CD4-positive, CD25-positive, alpha-beta regulatory T cell (primary cell): ENCODE results near the gene SLC10A7. TPM values are rescaled to one million over a fixed set of nuclear protein-coding genes. Genes with fewer than 3 reads are reported as not detected.

Source experiments
- ATAC-seq, 2 donors: fragments of 150-1000 bp; cut with Tn5 transposase; one replicate each; pipeline ENCODE4 v1.10.0; 2021; ENCODE audit warnings: low read depth in 2 of 2, moderate number of reproducible peaks in 2 of 2, moderate library complexity in 1 of 2
- DNase-seq, 3 donors: peaks; one replicate each; pipeline versions ENCODE4 v3.0.0 to v3.0.0-alpha.2; 2012 to 2022; ENCODE audit warnings: mixed read lengths in 1 of 3
- H3K27ac ChIP-seq: one replicate; pipeline ENCODE4 v1.7.0; 2013; ENCODE audit warnings: mild to moderate bottlenecking, low read length; ENCODE audit not compliant: insufficient read depth, poor library complexity, severe bottlenecking
- H3K27me3 ChIP-seq: one replicate; pipeline ENCODE4 v1.7.0; 2013; ENCODE audit warnings: low read length; ENCODE audit not compliant: control insufficient read depth, insufficient read depth
- H3K36me3 ChIP-seq: one replicate; pipeline ENCODE4 v1.7.0; 2013; ENCODE audit warnings: mild to moderate bottlenecking, low read length, moderate library complexity; ENCODE audit not compliant: control insufficient read depth, insufficient read depth
- H3K4me1 ChIP-seq: 2 replicates; pipeline ENCODE4 v1.7.0; 2013; ENCODE audit warnings: mild to moderate bottlenecking, low read length; ENCODE audit not compliant: insufficient read depth, control insufficient read depth, poor library complexity, severe bottlenecking
- H3K4me3 ChIP-seq: one replicate; pipeline ENCODE4 v1.7.0; 2013; ENCODE audit warnings: low read depth, mild to moderate bottlenecking, low read length, moderate library complexity
- H3K9me3 ChIP-seq, 2 experiments: 1 replicate in 1 of 2; 2 replicates in 1 of 2; pipeline ENCODE4 v1.7.0; 2013; ENCODE audit warnings: low read length in 2 of 2, mild to moderate bottlenecking in 1 of 2, moderate library complexity in 1 of 2; ENCODE audit not compliant: control insufficient read depth in 2 of 2
- H3K27ac Mint-ChIP-seq, 3 donors: one replicate each; pipeline ENCODE4 v1.8.0; 2020 to 2022; ENCODE audit warnings: mild to moderate bottlenecking in 3 of 3, mixed read lengths in 3 of 3, moderate library complexity in 2 of 3
- H3K27me3 Mint-ChIP-seq: one replicate; pipeline ENCODE4 v1.8.0; 2022; ENCODE audit warnings: mild to moderate bottlenecking, mixed read lengths
- H3K36me3 Mint-ChIP-seq: one replicate; pipeline ENCODE4 v1.8.0; 2020; ENCODE audit warnings: mixed read lengths
- H3K4me1 Mint-ChIP-seq, 4 donors: one replicate each; pipeline ENCODE4 v1.8.0; 2020 to 2022; ENCODE audit warnings: mixed read lengths in 4 of 4, mild to moderate bottlenecking in 1 of 4
- H3K4me3 Mint-ChIP-seq, 4 donors: one replicate each; pipeline ENCODE4 v1.8.0; 2020 to 2022; ENCODE audit warnings: mild to moderate bottlenecking in 4 of 4, mixed read lengths in 4 of 4, moderate library complexity in 3 of 4
- H3K9me3 Mint-ChIP-seq, 7 donors: one replicate each; pipeline ENCODE4 v1.8.0; 2020 to 2022; ENCODE audit warnings: mixed read lengths in 7 of 7, mild to moderate bottlenecking in 3 of 7, moderate library complexity in 2 of 7
- polyA plus RNA-seq, 4 donors: library from polyadenylated mRNA; unstranded; fragments of 300-500 nt; fragmentation: Illumina TruSeq; gene quantifications; one replicate each; pipeline ENCODE4 v1.2.3, GENCODE V29; 2021
- total RNA-seq: library from RNA; stranded (reverse); gene quantifications from one replicate; pipeline ENCODE4 v1.2.3, GENCODE V29; 2022

The SLC10A7 gene
- total and polyA plus RNA-seq, 5 donors from 2014 or later, result 8.6 to 24.1 (median 10.4) TPM

DNA sequence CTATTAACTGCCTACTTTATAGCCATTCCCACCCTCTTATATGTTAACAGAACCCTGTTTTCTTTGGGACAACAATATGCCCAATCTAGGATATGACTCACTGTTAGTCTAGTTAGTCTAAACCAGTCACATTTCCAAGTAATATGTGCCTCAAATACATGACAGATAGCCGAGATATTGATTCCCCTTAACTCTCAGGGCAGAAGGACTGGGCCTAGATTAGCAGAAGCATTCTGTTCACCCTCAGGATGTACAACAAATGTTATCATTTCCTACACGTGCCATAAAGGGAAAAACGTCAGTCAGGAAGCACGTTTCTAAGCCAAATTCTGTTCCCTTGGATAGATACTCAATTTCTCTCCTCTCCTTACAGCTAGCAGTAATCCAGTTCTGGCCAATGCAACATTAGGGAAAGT, 114.1 kb downstream of the SLC10A7 start:
- ATAC-seq (no peak), DNase-seq (no peak)
- no peaks in the 10 kb centered on the region for H3K36me3 ChIP-seq
- Mint-ChIP-seq H3K27me3 (no peaks in the 10 kb centered on the region), H3K9me3 (no peaks in the 10 kb centered on the region), H3K27ac (no peak overlapping the region), H3K36me3 (no peaks in the 10 kb centered on the region), H3K4me3 (no peak overlapping the region), H3K4me1 (peaks cover 0 to 4% (median 0%) of the 10 kb centered on the region in 4 donors)
- no peaks in the 10 kb centered on the region for H3K4me1 ChIP-seq
- H3K9me3 ChIP-seq, result no peaks in the 10 kb centered on the region
- no peak overlapping the region for H3K4me3 ChIP-seq
- H3K27me3 ChIP-seq, result no peaks in the 10 kb centered on the region
- no peak overlapping the region for H3K27ac ChIP-seq

GRCh38 chr4:146407257-146407656, 114.5 kb downstream of the SLC10A7 start:
- H3K27ac ChIP-seq, result no peak overlapping the region
- Mint-ChIP-seq H3K27me3 (no peaks in the 10 kb centered on the region), H3K9me3 (no peaks in the 10 kb centered on the region), H3K36me3 (no peaks in the 10 kb centered on the region), H3K4me1 (peaks cover 0 to 4% (median 0%) of the 10 kb centered on the region in 4 donors), H3K4me3 (no peak overlapping the region), H3K27ac (no peak overlapping the region)
- DNase-seq (no peak), ATAC-seq (no peak)
- H3K4me3 ChIP-seq, result no peak overlapping the region
- no peaks in the 10 kb centered on the region for H3K27me3 ChIP-seq
- no peaks in the 10 kb centered on the region for H3K4me1 ChIP-seq
- H3K36me3 ChIP-seq, result no peaks in the 10 kb centered on the region
- H3K9me3 ChIP-seq, result no peaks in the 10 kb centered on the region

- Mint-ChIP-seq H3K36me3 (no peaks in the 10 kb centered on the region), H3K4me3 (no peak overlapping the region), H3K9me3 (no peaks in the 10 kb centered on the region), H3K27me3 (no peaks in the 10 kb centered on the region), H3K27ac (peak overlapping the region in 1 of 3 donors; percentile 10), H3K4me1 (peaks cover 0 to 6% (median 0%) of the 10 kb centered on the region in 4 donors)
- no peak overlapping the region for H3K4me3 ChIP-seq
- no peaks in the 10 kb centered on the region for H3K9me3 ChIP-seq
- no peak overlapping the region for H3K27ac ChIP-seq
- H3K36me3 ChIP-seq, result no peaks in the 10 kb centered on the region
- DNase-seq, result no peak
- H3K27me3 ChIP-seq, result no peaks in the 10 kb centered on the region
- H3K4me1 ChIP-seq, result no peaks in the 10 kb centered on the region
- no peak for ATAC-seq
These were observed 120.5 kb downstream of the SLC10A7 start for GRCh38 chr4:146401274-146401673.

DNA sequence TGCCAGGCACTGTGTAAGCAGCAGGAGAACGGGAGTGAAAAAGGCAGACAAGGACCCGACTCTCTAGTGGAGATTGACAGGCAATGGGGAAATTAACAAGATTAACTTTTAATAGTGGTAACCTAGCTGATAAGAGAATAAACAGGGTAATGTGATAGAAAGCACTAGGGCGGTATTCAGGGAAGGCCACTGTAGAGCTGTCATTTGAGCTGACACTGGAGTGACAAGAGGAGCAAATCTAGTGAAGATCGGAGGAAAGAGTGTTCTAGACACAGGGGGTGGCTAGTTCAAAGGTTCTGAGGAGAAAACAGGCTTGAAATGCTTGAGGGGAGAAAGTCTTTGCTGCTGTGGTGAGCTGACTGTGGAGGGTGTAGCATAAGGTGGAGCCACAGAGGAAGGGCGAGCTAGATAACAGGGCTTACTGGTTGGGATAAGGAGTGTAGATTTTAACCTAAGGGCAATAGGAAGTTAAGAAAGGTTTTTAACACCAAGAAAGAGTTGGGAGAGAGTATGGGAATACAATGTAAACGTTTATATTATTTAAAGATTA, 122.8 kb downstream of the SLC10A7 start:
- Histone ChIP-seq H3K4me1 (no peaks in the 10 kb centered on the region), H3K27ac (no peak overlapping the region), H3K36me3 (no peaks in the 10 kb centered on the region), H3K4me3 (no peak overlapping the region), H3K9me3 (no peaks in the 10 kb centered on the region), H3K27me3 (no peaks in the 10 kb centered on the region)
- Mint-ChIP-seq H3K36me3 (no peaks in the 10 kb centered on the region), H3K27ac (no peak overlapping the region), H3K4me1 (peaks cover 0 to 6% (median 0%) of the 10 kb centered on the region in 4 donors), H3K27me3 (no peaks in the 10 kb centered on the region), H3K9me3 (no peaks in the 10 kb centered on the region), H3K4me3 (no peak overlapping the region)
- ATAC-seq (no peak), DNase-seq (no peak)

DNA sequence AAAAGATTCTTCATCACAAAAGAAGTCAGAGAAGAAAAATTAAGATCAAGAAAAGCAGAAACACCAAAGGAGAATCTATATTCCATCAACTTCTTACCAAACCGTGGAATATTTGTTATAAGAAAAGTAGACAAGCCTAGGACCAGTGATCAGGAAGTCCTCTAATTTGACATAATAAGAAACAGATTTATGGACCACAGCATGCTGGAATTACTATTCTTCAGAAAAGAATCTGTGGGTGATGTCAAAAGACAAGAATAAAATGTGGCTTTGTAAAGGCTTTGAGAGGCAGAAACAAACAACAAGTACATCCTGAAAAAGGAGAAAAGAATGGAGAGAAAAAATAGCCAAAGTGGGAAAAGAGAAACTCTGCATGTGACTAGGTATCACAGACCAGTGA, 123.3 kb downstream of the SLC10A7 start:
- no peak overlapping the region for H3K4me3 ChIP-seq
- no peak overlapping the region for H3K27ac ChIP-seq
- no peak for DNase-seq
- Mint-ChIP-seq H3K27ac (no peak overlapping the region), H3K4me3 (no peak overlapping the region), H3K27me3 (no peaks in the 10 kb centered on the region), H3K4me1 (peaks cover 0 to 7% (median 0%) of the 10 kb centered on the region in 4 donors), H3K9me3 (no peaks in the 10 kb centered on the region), H3K36me3 (no peaks in the 10 kb centered on the region)
- H3K36me3 ChIP-seq, result no peaks in the 10 kb centered on the region
- H3K27me3 ChIP-seq, result no peaks in the 10 kb centered on the region
- no peak for ATAC-seq
- H3K9me3 ChIP-seq, result no peaks in the 10 kb centered on the region
- H3K4me1 ChIP-seq, result no peaks in the 10 kb centered on the region

DNA sequence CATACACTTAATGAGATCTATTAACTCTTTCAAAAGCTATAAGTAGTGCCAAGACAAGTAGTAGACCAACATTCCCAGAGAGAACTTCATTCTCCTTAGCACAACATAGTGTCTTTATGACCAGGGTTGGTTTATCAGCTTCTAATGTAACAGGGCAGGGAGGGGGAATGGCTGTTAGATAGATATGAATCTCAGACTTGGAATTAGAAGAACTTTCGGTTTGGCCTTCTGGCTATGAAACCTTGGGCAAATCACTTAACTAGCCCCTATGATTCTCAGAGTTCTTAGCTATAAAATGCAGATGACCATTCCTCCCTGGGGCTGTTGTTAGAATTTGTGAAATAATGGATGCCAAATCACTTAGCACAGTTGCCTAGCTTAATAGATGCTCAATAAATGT, 132.2 kb downstream of the SLC10A7 start:
- H3K27me3 Mint-ChIP-seq, result no peaks in the 10 kb centered on the region
- no peaks in the 10 kb centered on the region for H3K36me3 ChIP-seq
- H3K4me3 Mint-ChIP-seq, result no peak overlapping the region
- ATAC-seq (no peak), DNase-seq (no peak)
- H3K27me3 ChIP-seq, result no peaks in the 10 kb centered on the region
- H3K27ac ChIP-seq, result no peak overlapping the region
- H3K27ac Mint-ChIP-seq, result no peak overlapping the region
- H3K4me3 ChIP-seq, result no peak overlapping the region
- H3K9me3 Mint-ChIP-seq, result no peaks in the 10 kb centered on the region
- peaks cover 3% of the 10 kb centered on the region for H3K36me3 Mint-ChIP-seq
- H3K4me1 ChIP-seq, result no peaks in the 10 kb centered on the region
- H3K4me1 Mint-ChIP-seq, result peaks cover 0 to 17% (median 3%) of the 10 kb centered on the region in 4 donors
- no peaks in the 10 kb centered on the region for H3K9me3 ChIP-seq

GRCh38 chr4:146382194-146382593, 139.5 kb downstream of the SLC10A7 start:
- Histone ChIP-seq H3K9me3 (no peaks in the 10 kb centered on the region), H3K4me3 (no peak overlapping the region), H3K4me1 (no peaks in the 10 kb centered on the region), H3K27me3 (no peaks in the 10 kb centered on the region), H3K27ac (no peak overlapping the region), H3K36me3 (no peaks in the 10 kb centered on the region)
- H3K4me1 Mint-ChIP-seq, result peaks cover 4 to 23% (median 11%) of the 10 kb centered on the region in 4 donors
- H3K4me3 Mint-ChIP-seq, result no peak overlapping the region
- no peaks in the 10 kb centered on the region for H3K9me3 Mint-ChIP-seq
- no peaks in the 10 kb centered on the region for H3K27me3 Mint-ChIP-seq
- no peak for ATAC-seq
- no peak for DNase-seq
- no peak overlapping the region for H3K27ac Mint-ChIP-seq
- H3K36me3 Mint-ChIP-seq, result peaks cover 7% of the 10 kb centered on the region

DNA sequence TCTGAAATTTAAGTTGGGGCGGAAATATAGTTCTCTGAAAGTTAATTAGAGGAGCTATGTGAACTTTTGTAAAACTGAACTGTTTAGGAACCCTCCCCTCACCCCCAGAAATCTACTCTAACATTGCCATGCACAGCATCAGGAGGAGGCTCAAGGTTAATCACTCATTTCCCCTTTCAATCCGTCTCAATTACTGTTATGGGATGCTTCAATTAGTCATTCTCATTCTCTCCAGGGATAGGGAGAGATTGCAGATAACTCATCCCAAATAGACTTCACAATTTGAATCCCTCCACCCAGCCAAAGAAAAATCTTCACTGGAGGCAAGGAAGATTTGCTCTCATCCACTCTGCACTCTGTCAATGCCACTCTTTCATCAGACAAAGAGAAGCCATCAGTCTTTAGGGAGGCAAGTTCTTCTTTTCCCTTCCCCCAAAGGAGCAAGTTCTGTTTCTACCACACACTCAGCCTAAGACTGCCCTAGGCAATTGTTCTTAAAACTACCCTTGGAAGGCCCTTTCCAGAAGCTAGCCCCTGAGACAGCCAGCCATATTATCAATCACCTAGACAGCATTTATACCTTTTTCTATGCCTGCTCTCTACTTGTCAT, 140.4 kb downstream of the SLC10A7 start:
- no peaks in the 10 kb centered on the region for H3K27me3 ChIP-seq
- no peaks in the 10 kb centered on the region for H3K9me3 ChIP-seq
- DNase-seq (no peak), ATAC-seq (no peak)
- no peak overlapping the region for H3K27ac ChIP-seq
- Mint-ChIP-seq H3K9me3 (no peaks in the 10 kb centered on the region), H3K27me3 (no peaks in the 10 kb centered on the region), H3K4me1 (peaks cover 4 to 17% (median 10%) of the 10 kb centered on the region in 4 donors), H3K4me3 (no peak overlapping the region), H3K27ac (no peak overlapping the region), H3K36me3 (peaks cover 7% of the 10 kb centered on the region)
- no peak overlapping the region for H3K4me3 ChIP-seq
- H3K4me1 ChIP-seq, result no peaks in the 10 kb centered on the region
- H3K36me3 ChIP-seq, result no peaks in the 10 kb centered on the region
